HG02588 (cell line): ENCODE data around the gene TRPC4.
"Not testable (repeated sequence)": the region's sequence is repeated elsewhere in the genome, so short reads cannot be mapped to it uniquely, and the experiment has no call there.

Experiments used
- ATAC-seq: cut with Tn5 transposase; IDR thresholded peaks from one replicate; pipeline ENCODE4 v1.9.1; 2021; ENCODE audit warnings: mild to moderate bottlenecking, moderate library complexity; ENCODE audit not compliant: unreplicated experiment

The TRPC4 gene

DNA sequence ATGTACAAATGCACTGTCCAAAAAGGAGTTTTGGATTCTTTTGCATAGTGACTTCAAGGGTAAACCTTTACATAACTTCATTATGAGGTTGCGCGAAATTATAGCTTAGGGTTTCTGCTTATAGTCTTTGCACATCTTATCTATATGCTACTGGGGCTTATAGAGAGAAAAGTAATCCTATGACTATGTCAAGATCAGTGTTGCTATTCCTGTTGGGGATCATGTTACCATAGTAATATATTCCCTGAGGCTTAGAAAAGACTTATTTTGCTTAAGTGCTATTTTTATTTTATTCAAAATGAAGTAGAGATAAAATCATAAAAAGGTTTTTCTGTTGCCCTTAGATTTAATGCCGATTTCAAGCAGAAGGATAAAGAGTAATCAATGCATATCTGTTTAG is 256.3 kb downstream of the TRPC4 start:
- ATAC-seq = no peak

DNA sequence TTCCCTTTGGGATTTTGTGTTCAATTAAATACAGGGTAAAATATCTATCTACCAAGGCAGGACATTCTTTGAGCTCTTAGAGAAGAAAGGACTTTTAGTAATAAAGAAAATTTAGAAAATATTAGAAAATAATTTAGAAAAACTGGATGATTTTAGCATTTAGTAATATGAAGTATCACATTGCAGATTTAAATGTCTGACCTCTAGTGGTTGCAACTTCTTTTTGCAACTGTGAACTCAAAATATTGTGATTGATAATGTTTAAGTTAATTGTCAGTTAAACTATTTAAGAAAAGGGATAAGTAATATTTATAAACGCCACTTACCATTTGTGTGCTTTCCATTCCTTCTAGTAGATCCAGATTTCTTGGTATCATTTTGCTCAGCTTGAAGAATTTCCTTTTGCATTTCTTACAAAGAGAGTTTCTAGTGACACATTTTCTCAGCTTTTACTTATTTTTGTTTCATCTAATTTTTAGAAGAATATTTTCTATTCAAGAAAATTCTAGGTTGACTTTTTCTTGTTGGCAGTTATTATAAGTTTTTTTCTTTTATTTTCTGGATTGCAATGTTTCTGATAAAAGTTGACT is 260.7 kb downstream of the TRPC4 start:
- no peak for ATAC-seq

DNA sequence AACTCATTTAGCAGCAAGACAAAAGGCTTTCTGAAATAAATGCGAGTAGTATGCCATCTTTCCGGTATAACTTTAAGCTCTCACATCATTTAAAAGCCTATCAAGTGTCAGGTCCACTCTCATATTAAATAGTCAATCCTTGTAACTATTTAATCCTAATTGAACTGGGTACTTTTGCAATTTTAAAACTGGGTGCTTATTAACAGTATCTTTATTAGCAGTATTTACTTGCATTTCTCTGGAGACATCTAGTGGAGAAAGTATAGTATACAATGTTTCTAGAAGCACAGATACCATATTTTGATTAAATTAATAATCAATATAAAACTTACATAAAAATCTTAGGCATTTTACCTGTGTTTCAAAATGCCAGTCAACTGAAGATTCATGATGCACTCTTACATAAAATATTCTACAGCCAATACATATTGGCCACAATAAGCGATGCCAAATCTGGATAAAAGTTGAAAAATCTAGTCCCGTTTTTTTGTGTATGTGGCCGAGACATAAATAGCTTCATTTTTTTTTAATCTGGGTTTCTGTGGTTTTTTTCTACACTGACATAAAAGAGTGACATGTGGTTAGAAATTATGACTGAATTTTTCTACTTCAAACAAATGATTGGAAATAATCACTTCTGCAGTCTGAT is 266.7 kb downstream of the TRPC4 start:
- no peak for ATAC-seq

DNA sequence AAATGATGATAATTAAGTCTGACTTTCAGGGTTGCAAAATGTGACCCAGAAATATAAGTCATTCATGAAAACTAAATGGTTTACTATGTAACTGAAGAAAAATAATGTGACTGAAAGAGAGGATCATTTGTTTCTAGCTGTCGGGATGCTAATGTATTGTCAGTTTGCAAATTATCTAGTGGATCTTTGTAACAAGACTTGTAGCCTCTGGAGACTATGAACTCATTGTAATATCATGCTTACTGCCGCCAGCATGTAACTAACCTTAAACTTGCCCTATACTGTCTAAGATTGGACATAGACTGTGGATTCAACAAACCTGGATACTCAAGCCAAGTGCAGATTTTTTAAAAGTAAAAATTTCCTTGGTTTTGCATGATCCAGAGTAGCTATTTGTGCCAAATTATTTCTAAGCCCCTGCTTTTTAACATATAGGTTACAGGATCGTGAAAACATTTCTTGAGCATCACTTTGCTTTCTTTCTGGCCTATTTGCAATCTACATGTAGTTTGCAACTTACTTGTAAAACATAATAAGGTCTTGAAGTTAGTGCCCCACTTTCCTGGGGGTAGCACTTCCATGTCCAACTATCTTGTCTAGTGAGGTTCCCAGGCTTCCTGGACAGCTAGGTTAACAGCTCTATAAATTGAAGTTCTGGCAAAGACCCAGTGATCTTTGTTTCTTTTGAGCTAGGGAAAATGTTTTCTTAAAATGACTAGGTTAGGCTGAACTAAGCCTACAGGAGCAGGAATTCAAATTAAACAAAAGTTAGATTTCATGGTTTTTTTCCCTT is 267.7 kb downstream of the TRPC4 start:
- no peak for ATAC-seq

DNA sequence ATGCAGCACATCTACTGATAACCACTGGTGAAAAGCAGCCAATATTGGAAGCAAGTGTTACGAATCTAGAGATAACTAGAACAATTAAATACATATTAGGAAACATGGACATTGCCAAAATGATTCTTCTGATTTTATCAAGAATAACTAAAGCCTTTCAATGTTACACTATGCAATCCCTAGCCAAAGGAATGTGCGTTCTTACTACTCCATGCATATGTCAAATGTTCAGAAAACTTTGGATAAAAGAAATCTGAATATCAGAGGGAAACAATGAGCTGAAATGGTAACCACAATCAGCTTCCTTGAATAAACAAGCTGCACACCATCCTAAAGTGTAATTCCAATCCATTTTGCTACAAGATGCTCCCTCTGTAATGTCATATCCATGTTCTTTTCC is 270.1 kb downstream of the TRPC4 start:
- no peak for ATAC-seq

DNA sequence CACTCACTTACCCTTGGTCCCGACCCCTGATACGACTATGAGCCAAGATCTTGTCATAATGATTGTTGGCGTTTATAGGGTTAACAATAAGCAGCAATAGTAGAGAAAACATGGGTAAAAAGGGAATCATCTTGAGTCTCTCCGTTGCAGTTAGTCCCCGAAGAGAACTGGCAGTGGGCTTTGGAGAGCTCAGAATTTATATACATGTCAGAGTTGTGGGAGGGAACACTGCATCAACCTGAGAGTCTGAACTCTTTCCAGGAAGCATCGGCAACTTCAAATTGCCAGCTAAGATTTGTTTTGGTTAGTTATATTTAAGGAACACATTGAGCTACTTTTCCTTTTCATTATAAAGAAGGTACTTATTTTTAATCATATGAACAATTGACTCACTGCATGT is 271.0 kb downstream of the TRPC4 start, which contains the start of gene POSTN:
TSS of gene POSTN (minus strand) at position 172 of the 400 bp plus-strand sequence. CDS start at position 130, 42 bp downstream.
- no peak for ATAC-seq

DNA sequence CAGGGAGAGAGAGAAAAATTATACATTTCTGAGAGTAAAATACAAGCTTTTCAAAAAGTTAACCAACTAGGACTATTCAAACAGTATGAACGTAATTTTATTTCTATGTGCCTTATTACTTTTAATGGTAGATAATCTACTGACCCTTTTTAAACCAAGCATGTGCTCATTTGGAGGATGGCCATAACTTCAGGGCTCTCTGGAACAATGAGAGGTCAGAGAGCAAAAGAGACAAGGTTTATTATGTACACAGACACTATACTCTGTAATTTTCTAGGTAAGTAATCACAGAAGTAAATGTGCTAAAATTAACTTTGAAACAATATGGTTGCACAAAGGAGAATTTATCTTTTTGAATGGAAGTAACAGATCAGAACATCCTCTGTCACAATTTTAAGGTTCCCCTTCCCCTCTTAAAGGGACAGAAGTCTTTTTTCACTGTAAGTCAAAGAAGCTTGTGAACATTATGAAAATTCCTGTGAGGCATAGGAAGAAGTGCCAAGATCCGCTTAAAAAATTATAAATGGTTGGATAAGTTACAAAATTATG is 272.0 kb downstream of the TRPC4 start:
- no peak for ATAC-seq

DNA sequence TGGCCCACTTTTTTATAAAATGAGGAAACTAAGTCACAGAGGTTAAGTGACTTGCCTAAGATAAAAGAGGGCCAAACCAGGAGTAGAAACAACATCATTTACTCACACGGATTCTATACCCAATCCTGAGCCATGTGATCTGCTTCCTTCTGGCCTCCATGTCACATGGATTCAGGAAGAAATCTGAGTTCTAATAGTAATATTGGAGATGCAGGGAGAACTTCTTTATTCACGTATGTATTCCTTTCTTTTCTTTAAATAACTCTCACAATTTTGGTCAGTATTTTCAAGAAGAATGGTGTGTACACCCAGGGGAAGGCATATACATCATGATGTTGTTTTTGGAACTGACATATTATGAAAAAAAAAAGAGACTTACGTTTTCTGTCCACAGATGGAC is 272.8 kb downstream of the TRPC4 start:
- ATAC-seq = no peak

DNA sequence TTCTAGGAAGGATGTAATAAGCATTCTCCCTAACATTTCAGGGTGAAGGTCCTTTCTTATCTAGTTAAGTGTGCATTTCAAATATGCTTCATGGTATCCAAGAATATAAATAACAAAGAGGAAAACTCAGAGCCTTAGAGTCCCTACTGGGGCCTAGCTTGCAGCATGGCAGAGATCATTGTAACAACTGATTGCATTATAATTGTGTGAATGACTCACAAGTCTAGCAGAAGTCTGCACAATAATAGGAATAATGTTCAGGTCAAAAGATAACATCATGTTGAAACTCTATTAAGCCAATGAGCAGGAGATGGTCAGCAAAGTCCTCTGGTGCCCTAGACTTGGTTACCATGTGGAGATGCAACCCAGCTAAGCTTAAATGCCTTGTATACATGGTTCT is 274.4 kb downstream of the TRPC4 start:
- no peak for ATAC-seq

DNA sequence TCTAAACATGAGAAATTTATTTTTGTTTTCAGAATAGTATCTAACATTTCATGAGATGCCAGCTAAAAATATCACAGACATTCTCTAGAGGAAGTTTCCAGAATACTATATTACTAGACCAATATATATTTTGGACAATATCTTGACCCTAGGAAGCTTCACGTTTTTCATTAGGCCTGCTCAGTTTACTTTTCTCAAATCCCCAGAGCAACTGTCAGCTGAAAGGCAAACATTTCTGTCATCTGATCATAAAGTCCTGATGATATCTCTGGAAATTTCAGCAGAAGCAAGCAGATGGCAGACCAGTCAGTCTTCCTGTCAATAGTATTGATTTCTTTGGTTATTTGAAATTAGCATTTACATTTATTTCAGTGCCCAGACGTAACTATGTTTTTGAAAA is 275.0 kb downstream of the TRPC4 start:
- no peak for ATAC-seq

DNA sequence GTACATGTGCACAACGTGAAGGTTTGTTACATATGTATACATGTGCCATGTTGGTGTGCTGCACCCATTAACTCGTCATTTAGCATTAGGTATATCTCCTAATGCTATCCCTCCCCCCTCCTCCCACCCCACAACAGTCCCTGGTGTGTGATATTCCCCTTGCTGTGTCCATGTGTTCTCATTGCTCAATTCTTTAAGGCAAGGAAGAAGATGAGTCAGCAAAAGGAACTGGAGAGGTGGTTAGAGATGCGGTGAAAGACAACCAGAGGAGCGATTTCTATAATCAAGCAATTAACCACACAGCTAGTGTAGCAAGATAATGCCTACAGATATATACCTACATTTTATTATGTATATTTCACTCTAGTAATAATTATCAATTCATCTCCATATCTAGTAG is 280.2 kb downstream of the TRPC4 start:
- not testable (repeated sequence) for ATAC-seq

DNA sequence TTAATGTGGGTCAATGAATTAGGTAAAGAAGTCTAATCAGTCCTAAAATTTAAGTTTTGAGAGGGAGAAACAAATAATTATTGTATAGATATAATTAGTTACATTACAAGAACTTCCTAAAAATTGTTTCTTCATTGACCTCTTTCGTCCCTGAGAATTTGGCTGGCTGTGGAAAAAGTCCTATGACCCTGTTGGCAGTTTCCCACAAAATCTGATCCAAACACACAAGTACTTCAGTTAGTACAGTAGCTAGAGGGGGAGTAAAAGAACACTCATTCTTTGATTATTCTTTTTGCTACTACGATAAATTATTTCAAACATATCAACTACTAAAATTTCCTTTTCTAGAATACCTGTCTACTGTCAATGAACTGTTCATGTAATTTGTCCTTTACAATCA is 282.3 kb downstream of the TRPC4 start:
- ATAC-seq = no peak
